Heart left ventricle (tissue), 16 donors: ENCODE data around the gene NDUFB11. TPM values are rescaled to one million over a fixed set of nuclear protein-coding genes. Genes with fewer than 3 reads are reported as not detected.

Experiments used
- ATAC-seq, 4 donors: fragments of 200-7000 bp; cut with Tn5 transposase; one replicate each; pipeline ENCODE4 v1.9.1; 2020 to 2022; ENCODE audit warnings: moderate library complexity in 4 of 4, mild to moderate bottlenecking in 3 of 4, moderate number of reproducible peaks in 1 of 4
- DNase-seq, 5 donors: peaks; one replicate each; pipeline ENCODE4 v3.0.0-alpha.2; 2020
- H3K27ac ChIP-seq, 12 donors: fragments of 200-600 bp; sonication (generic) in 4 of 12; one replicate each; pipeline versions ENCODE4 v1.5.0 to v1.8.0; 2016 to 2022; ENCODE audit warnings: mild to moderate bottlenecking in 2 of 12
- H3K27me3 ChIP-seq, 9 donors: fragments of 200-600 bp; sonication (generic) in 2 of 9; one replicate each; pipeline versions ENCODE4 v1.5.1 to v1.8.0; 2016 to 2022; ENCODE audit warnings: mild to moderate bottlenecking in 3 of 9
- H3K36me3 ChIP-seq, 9 donors: fragments of 200-600 bp; sonication (generic) in 2 of 9; one replicate each; pipeline versions ENCODE4 v1.5.0 to v1.8.0; 2018 to 2022; ENCODE audit warnings: mild to moderate bottlenecking in 2 of 9
- H3K4me1 ChIP-seq, 12 donors: fragments of 200-600 bp; sonication (generic) in 4 of 12; one replicate each; pipeline versions ENCODE4 v1.5.0 to v1.8.0; 2016 to 2022; ENCODE audit warnings: mild to moderate bottlenecking in 3 of 12
- H3K4me3 ChIP-seq, 12 donors: fragments of 200-600 bp; sonication (generic) in 4 of 12; one replicate each; pipeline versions ENCODE4 v1.5.0 to v1.8.0; 2017 to 2022; ENCODE audit warnings: mild to moderate bottlenecking in 9 of 12, moderate library complexity in 4 of 12
- H3K9me3 ChIP-seq, 12 donors: fragments of 200-600 bp; sonication (generic) in 4 of 12; one replicate each; pipeline versions ENCODE4 v1.5.0 to v1.8.0; 2016 to 2022; ENCODE audit warnings: mild to moderate bottlenecking in 1 of 12
- CTCF ChIP-seq, 12 donors: fragments of 200-600 bp; sonication (generic) in 4 of 12; IDR thresholded peaks; one replicate each; pipeline versions ENCODE4 v1.5.0 to v1.8.0; 2018 to 2022; ENCODE audit warnings: antibody characterized with exemption in 12 of 12, mild to moderate bottlenecking in 5 of 12
- POLR2A ChIP-seq, 2 donors: fragments of 450-650 bp; IDR thresholded peaks; one replicate each; pipeline ENCODE4 v1.6.1; 2017; ENCODE audit warnings: antibody characterized with exemption in 2 of 2, mild to moderate bottlenecking in 2 of 2, moderate library complexity in 2 of 2
- WGBS, 4 donors: extraction: QIAGEN DNeasy Blood & Tissue Kit in 2 of 4; methylation state at CpG; one replicate each; pipeline versions ENCODE4 v1.1.5 to v1.1.7; 2013 to 2018; 5-methylcytosine and 5-hydroxymethylcytosine counted together
- intact Hi-C, 10 donors: fragments of 100-400 bp; cut with DNase I; formaldehyde crosslinking; loops; one replicate each; pipeline versions ENCODE4 v1.11.1 to v1.14.2; 2022
- polyA plus RNA-seq, 2 donors: library from polyadenylated mRNA; stranded (reverse); fragments of 200-250 nt; gene quantifications; one replicate each; pipeline ENCODE4 v1.2.3, GENCODE V29; 2013
- total RNA-seq, 9 donors: library from RNA; depleted of rRNA in 2 of 9; stranded (reverse); fragments of >200 nt in 2 of 9; fragmentation: NEBNext Ultra II Directional in 3 of 9; extraction: Animal tissue kit (Norgen Biotek cat#: 25700) in 3 of 9; gene quantifications; one replicate each; pipeline versions ENCODE4 v1.1.0 to v1.2.4, GENCODE V29; 2016 to 2023
- donor health status: ischemic (EF 13 %, LVEDD 7.1; RV severe dilation, severe dysfunction).
- donor health status: healthy with polysubstance abuse.
- donor health status: DM: no; HTN: yes; CAD: no.
- donor health status: DM: no; HTN: no; CAD: no.
- donor health status: ischemic (EF 25% LVEDD 6.9; RV normal size, moderate dysfunction).
- donor health status: ischemic (EF 25% LVEDD 5.7; RV mildly dilated, moderate dysfunction).
- donor health status: healthy.
- donor health status: DM: yes; HTN: yes; CAD: no.
- donor health status: ischemic (EF 35%, LVEDD 5.7; RV mildly dilated, moderate dysfunction).
- donor health status: nonischemic (EF 11% LVEDD 7.7; RV severe dilation, severe dysfunction).
- donor health status: DM: yes; HTN: yes; CAD: no.
- donor health status: PGD.
- donor health status: ischemic (EF 29% LVEDD 5.4; RV normal size, mild dysfunction).
- donor health status: nonischemic (EF 23%, LVEDD 6.1; RV moderate dilation, normal function).

NDUFB11 gene
- total and polyA plus RNA-seq, 11 donors: 128 to 254 (median 173) TPM

- intact Hi-C loops: no loop called here
- H3K4me3 ChIP-seq: no peak overlapping the region
- 75 to 100% (median 88%) methylated on average over 2 to 4 of the region's 4 CpGs for WGBS, 4 donors
Measured at GRCh38 chrX:47101206-47101605, 43.3 kb downstream of the NDUFB11 start.

GRCh38 chrX:47098338-47099094 is 46.0 kb downstream of the NDUFB11 start:
- intact Hi-C loops: no loop called here
- no peak for ATAC-seq
- H3K4me3 ChIP-seq: no peak overlapping the region
- H3K36me3 ChIP-seq: peaks cover 0 to 4% (median 0%) of the 10 kb centered on the region in 9 donors
- 84 to 94% (median 90%) methylated on average over 2 of the region's 2 CpGs for WGBS, 4 donors
- H3K27ac ChIP-seq: no peak overlapping the region
- TF ChIP-seq CTCF (IDR thresholded peaks at IDR 0.05) (no peak), POLR2A (IDR thresholded peaks at IDR 0.05) (no peak)
- peaks cover 0 to 10% (median 0%) of the 10 kb centered on the region in 9 donors for H3K27me3 ChIP-seq
- no peak for DNase-seq
- no peaks in the 10 kb centered on the region for H3K4me1 ChIP-seq
- no peaks in the 10 kb centered on the region for H3K9me3 ChIP-seq

More at GRCh38 chrX:47101206-47101605, 43.3 kb downstream of the NDUFB11 start:
- Histone ChIP-seq H3K36me3 (no peaks in the 10 kb centered on the region), H3K27me3 (peaks cover 0 to 14% (median 0%) of the 10 kb centered on the region in 9 donors), H3K4me1 (no peaks in the 10 kb centered on the region), H3K27ac (no peak overlapping the region), H3K9me3 (no peaks in the 10 kb centered on the region)
- no peak for ATAC-seq
- TF ChIP-seq CTCF (IDR thresholded peaks at IDR 0.05): no peak
- TF ChIP-seq POLR2A (IDR thresholded peaks at IDR 0.05): no peak
- no peak for DNase-seq

- intact Hi-C loops: no loop called here
- Histone ChIP-seq H3K4me3 (no peak overlapping the region), H3K9me3 (no peaks in the 10 kb centered on the region), H3K36me3 (peaks cover 0 to 4% (median 0%) of the 10 kb centered on the region in 9 donors), H3K27me3 (peaks cover 0 to 8% (median 0%) of the 10 kb centered on the region in 9 donors), H3K4me1 (no peaks in the 10 kb centered on the region), H3K27ac (no peak overlapping the region)
- ATAC-seq (peak in 1 of 4 donors; percentile 39), DNase-seq (no peak)
- TF ChIP-seq CTCF (IDR thresholded peaks at IDR 0.05) (no peak), POLR2A (IDR thresholded peaks at IDR 0.05) (no peak)
- 53 to 62% (median 60%) methylated on average over 4 of the region's 4 CpGs for WGBS, 4 donors
Measured at GRCh38 chrX:47097018-47097417, 47.5 kb downstream of the NDUFB11 start.

GRCh38 chrX:47093860-47094259 is 50.6 kb downstream of the NDUFB11 start:
- peaks cover 0 to 4% (median 0%) of the 10 kb centered on the region in 9 donors for H3K36me3 ChIP-seq
- H3K27me3 ChIP-seq: peaks cover 0 to 8% (median 0%) of the 10 kb centered on the region in 9 donors
- TF ChIP-seq CTCF (IDR thresholded peaks at IDR 0.05): no peak
- TF ChIP-seq POLR2A (IDR thresholded peaks at IDR 0.05): no peak
- H3K9me3 ChIP-seq: no peaks in the 10 kb centered on the region
- no peak for DNase-seq
- 77 to 92% (median 83%) methylated on average over 11 of the region's 11 CpGs for WGBS, 4 donors
- no peak overlapping the region for H3K27ac ChIP-seq
- H3K4me1 ChIP-seq: no peaks in the 10 kb centered on the region
- intact Hi-C loops: loop anchor here in 2 of 10 donors (5.0 kb wide), 3 partner anchors 182 to 337 kb away; partner anchors contain the start of genes JADE3 (in 1 of the 2) and SLC9A7 (in 1 of the 2)
- no peak overlapping the region for H3K4me3 ChIP-seq
- ATAC-seq: no peak
